ENCODE results near the gene BRSK2.

BRSK2 gene

GRCh38 chr11:1382831-1383607 lies 6.7 kb upstream of the BRSK2 start (continued):
- TF ChIP-seq, protein P1, sequence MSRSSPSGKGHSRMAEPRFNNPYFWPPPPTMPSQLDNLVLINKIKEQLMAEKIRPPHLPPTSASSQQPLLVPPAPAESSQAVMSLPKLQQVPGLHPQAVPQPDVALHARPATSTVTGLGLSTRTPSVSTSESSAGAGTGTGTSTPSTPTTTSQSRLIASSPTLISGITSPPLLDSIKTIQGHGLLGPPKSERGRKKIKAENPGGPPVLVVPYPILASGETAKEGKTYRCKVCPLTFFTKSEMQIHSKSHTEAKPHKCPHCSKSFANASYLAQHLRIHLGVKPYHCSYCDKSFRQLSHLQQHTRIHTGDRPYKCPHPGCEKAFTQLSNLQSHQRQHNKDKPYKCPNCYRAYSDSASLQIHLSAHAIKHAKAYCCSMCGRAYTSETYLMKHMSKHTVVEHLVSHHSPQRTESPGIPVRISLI (tag by site-specific recombination; IDR thresholded peaks at IDR 0.05): no peak
- TF ChIP-seq, protein P2, sequence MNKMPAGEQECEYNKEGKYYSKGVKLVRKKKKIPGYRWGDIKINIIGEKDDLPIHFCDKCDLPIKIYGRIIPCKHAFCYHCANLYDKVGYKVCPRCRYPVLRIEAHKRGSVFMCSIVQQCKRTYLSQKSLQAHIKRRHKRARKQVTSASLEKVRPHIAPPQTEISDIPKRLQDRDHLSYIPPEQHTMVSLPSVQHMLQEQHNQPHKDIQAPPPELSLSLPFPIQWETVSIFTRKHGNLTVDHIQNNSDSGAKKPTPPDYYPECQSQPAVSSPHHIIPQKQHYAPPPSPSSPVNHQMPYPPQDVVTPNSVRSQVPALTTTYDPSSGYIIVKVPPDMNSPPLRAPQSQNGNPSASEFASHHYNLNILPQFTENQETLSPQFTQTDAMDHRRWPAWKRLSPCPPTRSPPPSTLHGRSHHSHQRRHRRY (tag by site-specific recombination; IDR thresholded peaks at IDR 0.05): no peak
- TF ChIP-seq ZNF184 (tag by site-specific recombination; IDR thresholded peaks at IDR 0.05): no peak
- peak; percentile 71 for TF ChIP-seq SP7 (tag by site-specific recombination; IDR thresholded peaks at IDR 0.05)
- no peak for TF ChIP-seq ZNF391 (tag by site-specific recombination; IDR thresholded peaks at IDR 0.05; ENCODE audit: borderline replicate concordance, low read depth)
- peak; percentile 99 for TF ChIP-seq ZBTB20 (tag by site-specific recombination; IDR thresholded peaks at IDR 0.05)
- TF ChIP-seq, protein P3, sequence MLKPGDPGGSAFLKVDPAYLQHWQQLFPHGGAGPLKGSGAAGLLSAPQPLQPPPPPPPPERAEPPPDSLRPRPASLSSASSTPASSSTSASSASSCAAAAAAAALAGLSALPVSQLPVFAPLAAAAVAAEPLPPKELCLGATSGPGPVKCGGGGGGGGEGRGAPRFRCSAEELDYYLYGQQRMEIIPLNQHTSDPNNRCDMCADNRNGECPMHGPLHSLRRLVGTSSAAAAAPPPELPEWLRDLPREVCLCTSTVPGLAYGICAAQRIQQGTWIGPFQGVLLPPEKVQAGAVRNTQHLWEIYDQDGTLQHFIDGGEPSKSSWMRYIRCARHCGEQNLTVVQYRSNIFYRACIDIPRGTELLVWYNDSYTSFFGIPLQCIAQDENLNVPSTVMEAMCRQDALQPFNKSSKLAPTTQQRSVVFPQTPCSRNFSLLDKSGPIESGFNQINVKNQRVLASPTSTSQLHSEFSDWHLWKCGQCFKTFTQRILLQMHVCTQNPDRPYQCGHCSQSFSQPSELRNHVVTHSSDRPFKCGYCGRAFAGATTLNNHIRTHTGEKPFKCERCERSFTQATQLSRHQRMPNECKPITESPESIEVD (tag by site-specific recombination; IDR thresholded peaks at IDR 0.05): no peak
- no peak for TF ChIP-seq ZNF654 (tag by site-specific recombination; IDR thresholded peaks at IDR 0.05; ENCODE audit: low read depth)
- TF ChIP-seq ZNF701 (tag by site-specific recombination; IDR thresholded peaks at IDR 0.05): no peak
- TF ChIP-seq ZNF138 (tag by site-specific recombination; IDR thresholded peaks at IDR 0.05; ENCODE audit: borderline replicate concordance): no peak
- TF ChIP-seq ZXDB (tag by site-specific recombination; IDR thresholded peaks at IDR 0.05): peak; percentile 58; the same call in 1 of the 2 replicates
- TF ChIP-seq ZNF791 (tag by site-specific recombination; IDR thresholded peaks at IDR 0.05): no peak
- TF ChIP-seq ZBTB21 (tag by site-specific recombination; IDR thresholded peaks at IDR 0.05): no peak
- TF ChIP-seq ZSCAN18 (tag by site-specific recombination; IDR thresholded peaks at IDR 0.05): no peak
- peak; percentile 49; the same call in 1 of the 2 replicates for TF ChIP-seq ZNF785 (tag by site-specific recombination; IDR thresholded peaks at IDR 0.05)
- TF ChIP-seq ZNF571 (tag by site-specific recombination; IDR thresholded peaks at IDR 0.05): no peak
- no peak for TF ChIP-seq ZNF548 (tag by site-specific recombination; IDR thresholded peaks at IDR 0.05)
- no peak for TF ChIP-seq PRDM2 (tag by site-specific recombination; IDR thresholded peaks at IDR 0.05; ENCODE audit: borderline replicate concordance)
- TF ChIP-seq ZSCAN5A (tag by site-specific recombination; IDR thresholded peaks at IDR 0.05): no peak
- TF ChIP-seq ZNF16 (tag by site-specific recombination; IDR thresholded peaks at IDR 0.05; ENCODE audit: low read depth): no peak
- no peak for TF ChIP-seq ZNF394 (tag by site-specific recombination; IDR thresholded peaks at IDR 0.05; ENCODE audit: borderline replicate concordance)
- peak; percentile 56; the same call in 1 of the 2 replicates for TF ChIP-seq ZNF629 (tag by site-specific recombination; IDR thresholded peaks at IDR 0.05)
- TF ChIP-seq ZNF239 (tag by site-specific recombination; IDR thresholded peaks at IDR 0.05): no peak
- no peak for TF ChIP-seq ZNF596 (tag by site-specific recombination; IDR thresholded peaks at IDR 0.05)

Data from HEK293 (cell line).